HG02759 (cell line): Measurements from ENCODE around the gene LRRC53.

Experiments
- ATAC-seq: cut with Tn5 transposase; IDR thresholded peaks from one replicate; pipeline ENCODE4 v1.9.1; 2021; ENCODE audit warnings: mild to moderate bottlenecking, moderate library complexity; ENCODE audit not compliant: unreplicated experiment

Gene LRRC53

GRCh38 chr1:74504125-74504932 lies 8.1 kb downstream of the LRRC53 start:
- peak; percentile 96 for ATAC-seq

GRCh38 chr1:74502858-74503257 lies 9.6 kb downstream of the LRRC53 start:
- peak; percentile 20 for ATAC-seq

- peak; percentile 38 for ATAC-seq
These were observed 10.0 kb downstream of the LRRC53 start for GRCh38 chr1:74502432-74502831.

- no peak for ATAC-seq
These were observed 13.5 kb downstream of the LRRC53 start for GRCh38 chr1:74498901-74499300.

GRCh38 chr1:74496669-74497068 lies 15.7 kb downstream of the LRRC53 start:
- no peak for ATAC-seq

GRCh38 chr1:74486036-74486435 lies 26.4 kb downstream of the LRRC53 start:
- ATAC-seq, result no peak

- no peak for ATAC-seq
These were observed 26.8 kb downstream of the LRRC53 start for GRCh38 chr1:74485622-74486021.

GRCh38 chr1:74481607-74482006 lies 30.8 kb downstream of the LRRC53 start:
- ATAC-seq, result no peak

GRCh38 chr1:74480068-74480467 lies 32.3 kb downstream of the LRRC53 start:
- ATAC-seq, result no peak

- no peak for ATAC-seq
These were observed 33.4 kb downstream of the LRRC53 start for GRCh38 chr1:74478979-74479378.

- no peak for ATAC-seq
These were observed 37.8 kb downstream of the LRRC53 start for GRCh38 chr1:74474585-74474984.

- ATAC-seq, result no peak
These were observed 40.9 kb downstream of the LRRC53 start for GRCh38 chr1:74471470-74471869.

GRCh38 chr1:74470936-74471335 lies 41.5 kb downstream of the LRRC53 start:
- ATAC-seq, result no peak

- ATAC-seq, result no peak
These were observed 42.2 kb downstream of the LRRC53 start for GRCh38 chr1:74470251-74470650.

- no peak for ATAC-seq
These were observed 43.3 kb downstream of the LRRC53 start for GRCh38 chr1:74468982-74469603.

- ATAC-seq, result no peak
These were observed 44.5 kb downstream of the LRRC53 start for GRCh38 chr1:74467786-74468377.

- no peak for ATAC-seq
These were observed 47.2 kb downstream of the LRRC53 start for GRCh38 chr1:74465193-74465681.

GRCh38 chr1:74464037-74464436 lies 48.4 kb downstream of the LRRC53 start:
- ATAC-seq, result no peak

GRCh38 chr1:74463333-74463988 lies 49.0 kb downstream of the LRRC53 start:
- peak; percentile 83 for ATAC-seq

GRCh38 chr1:74457253-74457652 lies 55.2 kb downstream of the LRRC53 start:
- ATAC-seq, result no peak

- ATAC-seq, result no peak
These were observed 57.0 kb downstream of the LRRC53 start for GRCh38 chr1:74455390-74455789.
